Calu3 (cell line): ENCODE data around the gene PAQR5. TPM values are rescaled to one million over a fixed set of nuclear protein-coding genes. Genes with fewer than 3 reads are reported as not detected.

Experiments used
- BruUV-seq: library from RNA; stranded (reverse); fragments of 400-500 nt; replicated peaks from 2 replicates; lab custom pipeline; 2021; lab: Mats Ljungman, UMichigan
- CTCF ChIA-PET: fragments of 300-600 bp; sonication (Branson Sonifier 250); formaldehyde crosslinking; loops from one replicate; lab custom pipeline; 2022; ENCODE audit warnings: antibody characterized with exemption; lab: Charles Lee
- DNase-seq: peaks from one replicate; pipeline ENCODE4 v3.0.0; 2022
- H3K27ac Mint-ChIP-seq: one replicate; pipeline ENCODE4 v1.8.0; 2022; ENCODE audit warnings: mixed read lengths; ENCODE audit not compliant: unreplicated experiment
- H3K27me3 Mint-ChIP-seq: one replicate; pipeline ENCODE4 v1.8.0; 2022; ENCODE audit warnings: mixed read lengths; ENCODE audit not compliant: unreplicated experiment
- H3K36me3 Mint-ChIP-seq: one replicate; pipeline ENCODE4 v1.8.0; 2022; ENCODE audit warnings: mild to moderate bottlenecking, moderate library complexity, mixed read lengths; ENCODE audit not compliant: insufficient read depth, unreplicated experiment
- H3K4me1 Mint-ChIP-seq: one replicate; pipeline ENCODE4 v1.8.0; 2022; ENCODE audit warnings: mild to moderate bottlenecking, low read depth, mixed read lengths; ENCODE audit not compliant: unreplicated experiment
- H3K4me3 Mint-ChIP-seq: one replicate; pipeline ENCODE4 v1.8.0; 2022; ENCODE audit warnings: mild to moderate bottlenecking, low read depth, moderate library complexity, mixed read lengths; ENCODE audit not compliant: unreplicated experiment
- H3K9me3 Mint-ChIP-seq: one replicate; pipeline ENCODE4 v1.8.0; 2022; ENCODE audit warnings: low read depth, mixed read lengths; ENCODE audit not compliant: unreplicated experiment
- CTCF ChIP-seq: fragments of 200-600 bp; IDR thresholded peaks from one replicate; pipeline ENCODE4 v1.8.0; 2022; ENCODE audit warnings: antibody characterized with exemption; ENCODE audit not compliant: unreplicated experiment
- intact Hi-C: fragments of 100-400 bp; cut with micrococcal nuclease; formaldehyde crosslinking; loops from one replicate; pipeline ENCODE4 v1.10.0; 2022; ENCODE audit not compliant: unreplicated experiment
- total RNA-seq: library from RNA; stranded (reverse); gene quantifications from 2 replicates; pipeline ENCODE4 v1.2.3, GENCODE V29; 2022

Gene PAQR5
- total RNA-seq, 1 experiment from 2014 or later = 1.8 TPM

- TF ChIP-seq CTCF = no peak
- no peak for DNase-seq
- Mint-ChIP-seq H3K4me3 (no peak overlapping the region), H3K9me3 (no peaks in the 10 kb centered on the region), H3K36me3 (peaks cover 55% of the 10 kb centered on the region), H3K27me3 (no peaks in the 10 kb centered on the region), H3K27ac (no peak overlapping the region), H3K4me1 (peaks cover 8% of the 10 kb centered on the region)
- CTCF ChIA-PET = no interaction called here
- BruUV-seq = no TSS peak
- intact Hi-C loops = no loop called here
Observed at GRCh38 chr15:69433831-69434230, 135.1 kb downstream of the PAQR5 start.

- TF ChIP-seq CTCF = no peak
- CTCF ChIA-PET = no interaction called here
- Mint-ChIP-seq H3K36me3 (peaks cover 57% of the 10 kb centered on the region), H3K4me1 (peaks cover 8% of the 10 kb centered on the region), H3K27ac (no peak overlapping the region), H3K4me3 (no peak overlapping the region), H3K9me3 (no peaks in the 10 kb centered on the region), H3K27me3 (no peaks in the 10 kb centered on the region)
- BruUV-seq = no TSS peak
- intact Hi-C loops = no loop called here
- no peak for DNase-seq
Observed at GRCh38 chr15:69434238-69434637, 135.5 kb downstream of the PAQR5 start.

DNA sequence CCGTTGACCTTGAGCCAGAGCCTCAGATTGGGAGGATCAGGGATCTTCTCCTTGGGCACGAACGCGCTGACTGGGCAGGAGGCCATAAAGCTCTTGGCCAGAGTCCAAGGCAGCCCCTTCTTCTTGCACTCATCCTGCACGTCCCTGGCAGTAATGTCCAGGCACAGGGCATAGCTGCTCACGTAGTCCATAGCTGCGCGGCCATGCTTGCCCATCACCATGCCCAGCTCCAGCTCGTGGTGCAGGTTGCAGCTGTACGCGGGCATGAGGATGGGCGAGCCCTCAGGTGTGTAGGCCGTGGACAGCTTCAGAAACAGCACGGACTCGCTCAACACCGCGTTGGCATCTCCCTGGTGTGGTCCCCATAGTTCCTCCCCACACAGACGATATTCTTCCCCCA, 136.0 kb downstream of the PAQR5 start:
- no TSS peak for BruUV-seq
- peaks cover 59% of the 10 kb centered on the region for H3K36me3 Mint-ChIP-seq
- H3K4me1 Mint-ChIP-seq = peaks cover 8% of the 10 kb centered on the region
- no peaks in the 10 kb centered on the region for H3K27me3 Mint-ChIP-seq
- H3K27ac Mint-ChIP-seq = no peak overlapping the region
- TF ChIP-seq CTCF = no peak
- CTCF ChIA-PET = no interaction called here
- intact Hi-C loops = no loop called here
- H3K4me3 Mint-ChIP-seq = no peak overlapping the region
- no peak for DNase-seq
- no peaks in the 10 kb centered on the region for H3K9me3 Mint-ChIP-seq

- Mint-ChIP-seq H3K9me3 (no peaks in the 10 kb centered on the region), H3K27ac (no peak overlapping the region), H3K4me1 (peaks cover 8% of the 10 kb centered on the region), H3K4me3 (no peak overlapping the region), H3K36me3 (peaks cover 58% of the 10 kb centered on the region), H3K27me3 (no peaks in the 10 kb centered on the region)
- no TSS peak for BruUV-seq
- intact Hi-C loops = no loop called here
- CTCF ChIA-PET = no interaction called here
- DNase-seq = no peak
- TF ChIP-seq CTCF = no peak
Observed at GRCh38 chr15:69435985-69436384, 137.3 kb downstream of the PAQR5 start.
